ENCODE data around the gene LIX1. TPM values are rescaled to one million over a fixed set of nuclear protein-coding genes. Genes with fewer than 3 reads are reported as not detected.

The LIX1 gene
- total RNA-seq, 1 experiment from 2014 or later: not detected

DNA sequence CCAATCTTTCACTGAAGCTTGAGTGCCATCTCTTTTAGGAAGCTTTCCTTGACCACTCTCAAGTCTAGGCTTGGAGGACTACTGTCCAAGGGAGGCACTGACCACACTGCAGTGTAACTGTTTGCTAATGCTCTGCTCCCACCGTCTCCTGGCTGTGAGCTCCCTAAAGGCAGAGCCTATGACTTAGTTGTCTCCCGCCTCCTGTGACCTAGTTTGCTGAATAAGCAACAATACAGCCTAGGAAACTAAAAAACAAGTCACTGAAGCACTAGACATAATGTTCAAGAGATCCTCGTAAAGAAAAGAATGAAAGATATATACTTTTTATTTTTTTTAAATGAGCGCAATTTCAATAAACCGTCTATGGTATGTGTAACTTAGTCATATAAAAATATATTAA, 31.4 kb downstream of the LIX1 start:
- CTCF ChIA-PET: interaction anchor here (0.7 kb wide), 1 partner anchor 51 kb away, joined by 3 read pairs; no protein-coding TSS in a partner anchor
- intact Hi-C loops (cut with micrococcal nuclease; ENCODE audit: unreplicated experiment): no loop called here
- Mint-ChIP-seq H3K36me3 (ENCODE audit: insufficient read depth, unreplicated experiment) (no peaks in the 10 kb centered on the region), H3K9me3 (ENCODE audit: low read depth, unreplicated experiment) (no peaks in the 10 kb centered on the region), H3K27me3 (ENCODE audit: unreplicated experiment) (no peaks in the 10 kb centered on the region), H3K27ac (ENCODE audit: unreplicated experiment) (no peak overlapping the region), H3K4me3 (ENCODE audit: low read depth, unreplicated experiment) (no peak overlapping the region), H3K4me1 (ENCODE audit: low read depth, unreplicated experiment) (no peaks in the 10 kb centered on the region)
- no peak for DNase-seq
- no TSS peak for BruUV-seq (replicated peaks)
- TF ChIP-seq CTCF (IDR thresholded peaks at IDR 0.05; ENCODE audit: unreplicated experiment): no peak

DNA sequence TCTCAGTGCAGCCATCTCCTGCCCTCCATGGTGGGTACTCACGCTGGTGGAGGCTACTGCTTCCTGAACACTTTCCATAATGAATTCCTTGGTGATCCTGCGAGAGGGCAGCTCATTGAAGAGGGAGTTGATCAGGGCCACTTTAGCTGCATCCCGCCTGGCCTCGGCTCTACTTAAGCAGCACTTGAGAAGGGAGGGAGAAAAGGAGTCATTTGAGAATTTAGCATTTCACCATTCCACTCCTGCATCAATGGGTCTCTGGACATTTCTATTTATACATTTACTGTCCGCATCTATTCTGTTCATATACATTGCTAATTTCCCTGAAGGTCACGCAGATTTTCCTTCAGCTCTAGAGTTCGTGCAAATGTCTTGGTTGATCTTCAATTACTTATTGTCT, 35.1 kb downstream of the LIX1 start:
- Mint-ChIP-seq H3K27ac (ENCODE audit: unreplicated experiment) (no peak overlapping the region), H3K4me1 (ENCODE audit: low read depth, unreplicated experiment) (no peaks in the 10 kb centered on the region), H3K9me3 (ENCODE audit: low read depth, unreplicated experiment) (no peaks in the 10 kb centered on the region), H3K27me3 (ENCODE audit: unreplicated experiment) (no peaks in the 10 kb centered on the region), H3K4me3 (ENCODE audit: low read depth, unreplicated experiment) (no peak overlapping the region), H3K36me3 (ENCODE audit: insufficient read depth, unreplicated experiment) (no peaks in the 10 kb centered on the region)
- CTCF ChIA-PET: no interaction called here
- TF ChIP-seq CTCF (IDR thresholded peaks at IDR 0.05; ENCODE audit: unreplicated experiment): no peak
- no TSS peak for BruUV-seq (replicated peaks)
- no peak for DNase-seq
- intact Hi-C loops (cut with micrococcal nuclease; ENCODE audit: unreplicated experiment): no loop called here

DNA sequence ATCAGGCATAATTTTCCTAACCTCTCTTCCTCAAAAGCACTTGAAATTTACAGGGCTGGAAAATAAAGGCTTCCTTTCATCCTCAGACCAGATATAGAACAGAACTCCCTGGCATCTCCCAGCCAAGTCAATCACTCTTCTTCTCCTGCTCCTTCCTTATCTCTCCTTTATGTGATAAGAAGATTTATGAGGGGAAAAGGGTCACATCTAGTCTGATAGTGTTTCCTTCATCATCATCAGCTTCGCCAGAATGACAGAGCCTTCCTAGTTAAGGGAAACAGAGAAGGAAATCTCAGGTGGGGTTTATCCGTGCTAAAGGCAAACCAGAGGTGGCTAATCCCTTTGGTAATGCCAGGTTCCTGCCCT, 36.2 kb downstream of the LIX1 start:
- intact Hi-C loops (cut with micrococcal nuclease; ENCODE audit: unreplicated experiment): no loop called here
- H3K27ac Mint-ChIP-seq (ENCODE audit: unreplicated experiment): no peak overlapping the region
- TF ChIP-seq CTCF (IDR thresholded peaks at IDR 0.05; ENCODE audit: unreplicated experiment): no peak
- no peaks in the 10 kb centered on the region for H3K36me3 Mint-ChIP-seq (ENCODE audit: insufficient read depth, unreplicated experiment)
- H3K27me3 Mint-ChIP-seq (ENCODE audit: unreplicated experiment): no peaks in the 10 kb centered on the region
- no peak overlapping the region for H3K4me3 Mint-ChIP-seq (ENCODE audit: low read depth, unreplicated experiment)
- no peaks in the 10 kb centered on the region for H3K4me1 Mint-ChIP-seq (ENCODE audit: low read depth, unreplicated experiment)
- H3K9me3 Mint-ChIP-seq (ENCODE audit: low read depth, unreplicated experiment): no peaks in the 10 kb centered on the region
- no peak for DNase-seq
- CTCF ChIA-PET: no interaction called here
- BruUV-seq (replicated peaks): no TSS peak

DNA sequence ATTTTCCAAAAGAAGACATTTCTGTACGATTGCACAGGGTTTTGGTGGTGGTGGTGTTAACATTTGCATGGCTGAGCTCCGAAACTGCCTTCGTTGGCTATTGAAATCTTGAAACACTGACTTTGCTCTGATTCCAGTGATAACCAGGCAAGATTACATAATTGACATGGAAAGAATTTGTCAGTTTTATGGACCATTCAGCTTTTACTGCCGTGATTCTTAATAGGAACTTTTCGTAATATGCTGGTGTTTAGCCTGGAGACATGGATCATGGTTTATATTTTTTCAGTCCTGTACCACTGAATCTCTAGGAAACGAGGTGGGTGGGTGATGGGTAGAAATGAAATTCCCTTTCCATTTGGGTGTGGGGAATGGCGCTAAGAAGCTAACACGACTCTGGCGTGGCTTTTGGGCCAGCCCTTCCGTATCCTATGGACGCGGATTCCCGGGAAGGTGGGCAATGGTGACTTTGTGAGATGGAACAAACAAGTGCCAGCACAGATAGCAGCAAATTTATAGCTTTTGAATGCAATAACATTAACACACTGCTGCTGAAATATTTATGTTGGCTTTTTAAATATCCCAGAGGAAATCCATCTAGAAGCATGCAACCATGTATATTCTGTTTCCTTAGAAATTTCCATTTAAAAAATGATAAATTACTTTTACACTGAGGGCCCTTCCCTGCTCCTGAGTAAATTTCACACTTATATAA, 36.8 kb downstream of the LIX1 start:
- no peak overlapping the region for H3K4me3 Mint-ChIP-seq (ENCODE audit: low read depth, unreplicated experiment)
- intact Hi-C loops (cut with micrococcal nuclease; ENCODE audit: unreplicated experiment): no loop called here
- H3K27ac Mint-ChIP-seq (ENCODE audit: unreplicated experiment): no peak overlapping the region
- no peaks in the 10 kb centered on the region for H3K4me1 Mint-ChIP-seq (ENCODE audit: low read depth, unreplicated experiment)
- no TSS peak for BruUV-seq (replicated peaks)
- no peaks in the 10 kb centered on the region for H3K36me3 Mint-ChIP-seq (ENCODE audit: insufficient read depth, unreplicated experiment)
- no peak for TF ChIP-seq CTCF (IDR thresholded peaks at IDR 0.05; ENCODE audit: unreplicated experiment)
- no peaks in the 10 kb centered on the region for H3K9me3 Mint-ChIP-seq (ENCODE audit: low read depth, unreplicated experiment)
- no peak for DNase-seq
- CTCF ChIA-PET: interaction anchor here (0.7 kb wide), 1 partner anchor 1358 kb away, joined by 3 read pairs; no protein-coding TSS in a partner anchor
- H3K27me3 Mint-ChIP-seq (ENCODE audit: unreplicated experiment): no peaks in the 10 kb centered on the region
